HG03139 (cell line): ENCODE results near the gene PVALB.
A peak's percentile ranks its signal among the peaks of the same experiment; 100 is the strongest.

Experiments
- ATAC-seq: cut with Tn5 transposase; IDR thresholded peaks from one replicate; pipeline ENCODE4 v1.9.1; 2021; ENCODE audit not compliant: unreplicated experiment

The PVALB gene

DNA sequence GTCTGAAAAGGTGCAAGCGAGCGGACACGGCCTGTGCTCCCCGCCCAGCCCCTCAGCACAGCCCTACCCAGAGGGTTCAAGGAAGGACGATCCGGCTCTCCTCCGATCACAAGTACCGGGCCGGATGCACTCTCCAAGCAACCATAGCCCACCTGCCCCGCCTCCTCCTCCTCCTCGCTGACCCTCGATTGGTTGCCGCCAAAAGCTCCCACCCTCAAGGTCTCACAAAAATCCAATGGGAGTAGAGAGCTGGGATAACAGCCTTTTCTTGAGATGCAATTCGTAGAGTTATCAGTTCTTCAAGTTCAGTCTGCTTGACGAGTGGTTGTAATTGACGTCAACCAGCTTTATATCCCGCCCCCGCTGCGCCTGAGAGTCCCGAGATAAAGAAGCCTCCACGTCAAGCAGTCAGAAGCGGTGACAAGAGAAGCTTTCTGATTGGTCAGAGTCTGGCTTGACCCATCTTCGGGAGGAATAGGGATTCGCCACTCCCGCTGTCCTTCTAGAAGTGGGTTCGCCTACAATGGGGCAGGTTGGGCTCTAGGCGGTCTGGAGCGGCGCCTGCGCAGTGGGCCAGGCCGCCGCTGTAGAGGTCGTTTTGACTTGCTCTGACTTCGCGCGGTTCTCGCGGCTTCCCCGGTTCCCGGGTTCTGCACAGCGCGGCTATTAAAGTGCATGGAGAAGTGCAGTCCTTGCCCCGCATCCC lies 40.7 kb downstream of the PVALB start, which contains the start of gene IFT27:
Gene IFT27 (minus strand): TSS at position 156 of the 706 bp plus-strand sequence. CDS start 412 bp downstream, outside the sequence.
- peak; percentile 89 for ATAC-seq

- no peak for ATAC-seq
Measured at GRCh38 chr22:36775586-36775963, 41.3 kb downstream of the PVALB start.

GRCh38 chr22:36773935-36774334 lies 42.9 kb downstream of the PVALB start:
- ATAC-seq = no peak

DNA sequence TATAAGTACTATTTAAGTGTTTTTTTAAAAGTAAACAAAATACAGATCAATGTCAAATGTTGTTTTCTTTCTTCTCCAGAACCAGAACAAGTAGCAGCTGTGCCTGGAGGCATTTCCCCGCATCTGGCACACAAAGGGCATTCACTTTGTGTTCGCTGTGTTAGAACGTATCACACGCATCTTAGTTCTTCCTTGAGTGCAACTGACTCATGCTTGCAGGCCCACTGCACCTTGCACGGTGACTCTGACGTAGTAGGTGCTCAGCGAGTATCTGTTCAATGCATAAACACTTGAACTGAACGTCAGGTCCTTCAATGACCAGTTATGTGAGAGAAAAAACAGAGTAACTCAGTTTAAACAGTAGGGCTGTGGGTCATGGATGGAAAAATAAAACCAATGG lies 44.4 kb downstream of the PVALB start:
- no peak for ATAC-seq

GRCh38 chr22:36771356-36772063 lies 45.3 kb downstream of the PVALB start:
- ATAC-seq = no peak

DNA sequence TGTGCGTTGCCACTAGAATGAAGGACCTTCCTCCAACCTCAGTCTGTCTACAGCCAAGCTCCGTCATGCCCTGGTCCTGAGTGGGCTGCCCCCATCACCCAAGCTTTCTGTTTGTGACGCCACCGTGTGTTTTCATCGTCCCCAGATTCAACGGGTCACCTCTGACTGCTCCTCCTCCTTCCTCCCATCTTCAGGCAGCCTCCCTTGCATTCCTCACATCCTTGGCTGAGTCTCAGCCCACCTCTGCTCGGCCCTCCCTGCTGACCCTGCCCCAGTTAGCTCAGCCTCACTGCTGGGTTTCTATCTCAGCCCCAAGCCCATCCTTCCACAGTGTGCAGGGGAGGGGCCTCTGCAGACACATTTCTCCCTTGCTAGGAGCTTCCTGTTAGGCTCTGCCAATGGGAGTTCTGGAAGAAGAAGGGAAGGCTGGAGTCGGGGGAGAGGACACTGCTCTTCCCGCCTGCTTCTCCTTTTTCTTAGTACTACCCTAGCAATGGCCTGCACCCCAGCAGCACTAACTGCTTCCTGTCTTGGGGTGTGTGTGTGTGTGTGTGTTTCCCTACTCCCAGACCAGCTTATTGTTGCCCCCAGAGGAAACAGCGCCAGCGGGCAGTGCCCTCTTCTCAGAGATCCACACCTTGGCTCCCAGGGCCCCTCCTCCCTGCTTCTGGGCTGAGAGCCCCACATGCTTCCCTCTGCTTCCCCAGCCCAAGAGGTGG lies 46.2 kb downstream of the PVALB start:
- ATAC-seq = no peak

DNA sequence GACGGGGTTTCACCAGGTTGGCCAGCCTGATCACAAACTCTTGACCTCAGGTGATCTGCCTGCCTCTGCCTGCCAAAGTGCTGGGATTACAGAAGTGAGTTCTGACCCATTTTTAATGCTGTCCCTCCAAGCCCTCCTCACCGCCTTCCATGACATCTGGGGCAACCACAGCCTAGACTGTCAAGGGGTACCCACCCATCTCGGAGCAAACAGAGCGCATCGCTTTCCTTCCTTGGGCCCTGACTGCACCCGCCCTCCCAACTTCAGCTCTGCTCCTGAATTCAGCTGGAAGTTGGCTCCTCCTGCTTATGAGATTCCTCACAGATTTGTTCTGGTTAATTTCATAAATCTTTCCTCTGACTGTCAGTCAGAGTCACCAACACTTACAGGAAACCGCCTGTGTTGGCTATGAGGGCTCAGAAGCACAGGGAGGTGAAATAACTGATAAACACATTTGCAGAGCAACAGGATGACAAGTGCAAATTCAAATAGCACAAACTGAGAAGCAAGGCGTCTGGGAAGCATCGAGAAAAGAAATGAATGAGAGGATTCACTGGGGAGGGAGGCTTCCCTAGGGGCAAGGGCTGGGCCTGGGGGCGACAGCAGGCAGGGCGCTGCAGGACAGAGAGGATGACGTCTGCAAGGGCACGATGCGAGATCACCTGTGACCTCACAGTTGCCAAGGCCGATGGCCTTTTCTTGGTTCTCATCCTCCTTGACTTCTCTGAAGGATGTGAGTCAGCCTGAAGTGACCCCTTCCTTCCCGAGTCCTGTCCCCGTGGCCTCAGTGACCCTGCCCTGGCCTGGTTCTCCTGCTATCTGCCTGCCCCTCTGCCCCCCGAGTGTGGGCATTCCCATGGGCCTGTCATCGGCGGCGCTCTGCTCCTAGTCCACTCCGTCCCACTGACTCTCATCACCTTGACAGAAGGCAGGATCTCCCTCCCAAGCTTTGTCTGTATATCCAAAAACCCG lies 47.0 kb downstream of the PVALB start:
- no peak for ATAC-seq

GRCh38 chr22:36768616-36769015 lies 48.2 kb downstream of the PVALB start:
- no peak for ATAC-seq

- ATAC-seq = no peak
Measured at GRCh38 chr22:36768141-36768540, 48.7 kb downstream of the PVALB start.

GRCh38 chr22:36767035-36767775 lies 49.6 kb downstream of the PVALB start:
- no peak for ATAC-seq

- no peak for ATAC-seq
Measured at GRCh38 chr22:36765943-36766450, 50.8 kb downstream of the PVALB start.

GRCh38 chr22:36765131-36765942 lies 51.5 kb downstream of the PVALB start:
- no peak for ATAC-seq

DNA sequence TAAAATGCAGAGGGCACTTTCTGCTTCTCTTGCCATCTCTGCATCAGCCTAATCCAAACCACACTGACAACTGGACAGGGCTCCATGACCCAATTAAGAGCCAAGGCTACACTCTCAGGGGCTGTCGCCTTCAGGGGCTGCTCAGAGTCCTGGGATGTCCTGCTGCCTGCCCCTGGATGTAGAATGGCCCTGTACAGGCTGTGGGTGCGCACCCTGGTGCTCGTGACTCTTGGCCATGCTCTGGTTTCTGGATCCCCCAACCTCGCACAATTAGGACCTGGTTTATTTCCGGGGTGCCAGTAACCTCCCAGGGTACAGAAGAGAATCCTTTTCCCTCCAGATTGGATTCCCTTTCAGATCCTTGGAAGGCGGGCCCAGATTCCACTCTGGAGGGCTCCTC lies 52.2 kb downstream of the PVALB start:
- no peak for ATAC-seq

- ATAC-seq = no peak
Measured at GRCh38 chr22:36764060-36764459, 52.8 kb downstream of the PVALB start.

- ATAC-seq = no peak
Measured at GRCh38 chr22:36763576-36763975, 53.3 kb downstream of the PVALB start.

- ATAC-seq = no peak
Measured at GRCh38 chr22:36762687-36763260, 54.1 kb downstream of the PVALB start.

- no peak for ATAC-seq
Measured at GRCh38 chr22:36761553-36762240, 55.1 kb downstream of the PVALB start.

DNA sequence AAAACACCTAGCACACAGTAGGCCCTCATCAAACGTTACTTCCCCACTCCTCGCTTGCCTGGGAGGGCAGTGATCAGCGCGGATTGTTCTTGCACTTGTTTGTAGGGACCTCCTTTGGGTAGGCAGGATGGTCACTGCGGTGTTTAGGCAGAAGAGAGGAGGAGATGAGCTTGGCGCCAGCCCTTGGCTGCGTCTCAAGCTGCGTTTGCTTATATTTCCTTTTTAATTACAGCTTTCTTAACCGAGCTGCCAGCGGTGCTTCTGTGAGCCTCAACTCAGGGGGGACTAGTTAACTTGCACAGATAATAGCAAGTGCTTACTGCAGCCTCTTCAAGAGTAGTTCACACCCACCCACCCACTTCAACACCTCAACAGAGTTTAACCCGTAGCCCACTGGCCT lies 56.0 kb downstream of the PVALB start:
- no peak for ATAC-seq
